ENCODE results near the gene SNAP47. TPM values are rescaled to one million over a fixed set of nuclear protein-coding genes. Genes with fewer than 3 reads are reported as not detected.
A peak's percentile ranks its signal among the peaks of the same experiment; 100 is the strongest.

The SNAP47 gene
- total and polyA plus RNA-seq, 5 donors: 43.1 to 91.8 (median 63.3) TPM

DNA sequence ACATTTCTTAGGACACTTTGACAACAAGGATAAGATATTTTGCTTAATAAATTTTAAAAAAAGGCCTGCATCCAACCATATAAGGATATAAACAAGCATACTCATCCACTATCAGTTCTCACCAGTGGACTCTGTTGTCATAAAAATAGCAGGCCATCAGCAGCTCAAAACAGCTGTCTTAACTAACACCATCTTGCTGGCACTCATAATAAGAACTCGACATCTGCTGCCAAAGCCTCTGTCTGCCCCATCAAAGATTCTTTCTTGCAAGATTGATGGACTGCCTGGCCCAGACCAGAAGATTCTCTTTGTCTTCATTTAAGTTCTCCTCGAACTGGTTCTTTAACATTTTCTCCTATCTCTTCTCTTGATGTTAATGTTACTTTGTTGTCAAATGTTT, 10.2 kb upstream of the SNAP47 start:
- ATAC-seq: no peak
- peaks cover 5% of the 10 kb centered on the region for H3K9me3 ChIP-seq (ENCODE audit: control insufficient read depth, low read length)
- no peak overlapping the region for H3K4me3 ChIP-seq (ENCODE audit: low read length)
- H3K27ac ChIP-seq (ENCODE audit: low read length): no peak overlapping the region
- peaks cover 8% of the 10 kb centered on the region for H3K4me1 ChIP-seq (ENCODE audit: control insufficient read depth, insufficient read depth, low read length)
- no peak for DNase-seq
- 33% methylated on average over 2 of the region's 2 CpGs for WGBS
- H3K27me3 ChIP-seq (ENCODE audit: control insufficient read depth, insufficient read depth): no peaks in the 10 kb centered on the region
- intact Hi-C loops (cut with DNase I): loop anchor here in 1 of 4 donors (10.0 kb wide), 1 partner anchor 160 kb away; the partner anchor contains the start of gene ZNF678

DNA sequence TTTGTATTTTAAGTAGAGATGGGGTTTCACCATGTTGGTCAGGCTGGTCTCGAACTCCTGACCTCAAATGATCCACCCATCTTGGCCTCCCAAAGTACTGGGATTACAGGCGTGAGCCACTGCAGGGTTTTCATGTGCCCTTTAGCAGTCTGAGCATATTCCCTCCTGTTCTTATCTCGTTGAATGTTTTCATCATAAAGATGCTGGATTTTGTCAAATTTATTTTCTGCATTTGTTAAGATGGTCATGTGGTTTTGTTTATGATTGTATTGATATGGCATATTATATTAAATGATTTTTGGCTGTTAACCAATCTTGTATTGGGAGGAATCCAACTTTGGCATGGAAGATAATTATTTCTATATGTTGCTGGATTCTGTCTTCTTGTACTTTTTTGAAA, 8.9 kb upstream of the SNAP47 start:
- Histone ChIP-seq H3K4me1 (ENCODE audit: control insufficient read depth, insufficient read depth, low read length) (peaks cover 10% of the 10 kb centered on the region), H3K9me3 (ENCODE audit: control insufficient read depth, low read length) (no peaks in the 10 kb centered on the region), H3K27ac (ENCODE audit: low read length) (no peak overlapping the region), H3K27me3 (ENCODE audit: control insufficient read depth, insufficient read depth) (no peaks in the 10 kb centered on the region), H3K4me3 (ENCODE audit: low read length) (no peak overlapping the region)
- WGBS: 86% methylated on average over 3 of the region's 3 CpGs
- intact Hi-C loops (cut with DNase I): loop anchor here in 1 of 4 donors (10.0 kb wide), 1 partner anchor 162 kb away; the partner anchor contains the start of gene ZNF678
- ATAC-seq (no peak), DNase-seq (no peak)

DNA sequence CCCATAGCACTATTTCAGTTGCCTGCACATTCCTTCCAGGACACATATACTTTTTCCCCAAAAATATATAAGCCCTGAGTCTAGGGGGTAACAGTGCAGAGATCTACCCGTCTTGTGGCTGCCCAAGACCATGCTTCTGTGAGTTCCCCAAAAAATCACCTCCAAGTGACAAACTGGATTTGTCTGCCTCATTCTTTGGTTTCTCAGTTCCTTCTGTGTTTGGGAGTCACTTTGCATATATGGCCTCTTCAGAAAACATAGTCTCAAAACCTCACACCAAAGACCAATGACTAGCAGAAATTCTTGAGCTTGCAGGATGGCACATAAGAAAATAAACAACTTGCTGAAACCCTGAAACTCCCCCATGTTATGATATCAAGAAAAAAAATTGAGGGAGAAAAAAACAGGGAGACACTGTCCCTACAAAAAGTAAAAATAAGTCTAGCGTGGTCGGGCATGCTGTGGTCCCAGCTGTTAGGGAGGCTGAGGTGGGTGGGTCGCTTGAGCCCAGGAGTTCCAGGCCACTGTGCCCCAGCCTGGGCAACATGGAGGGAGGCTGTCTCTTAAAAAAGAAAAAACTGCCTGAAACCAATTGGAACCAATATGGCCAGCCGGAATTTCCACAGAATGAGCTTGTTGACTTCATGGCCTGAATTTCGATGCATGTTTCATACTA, 8.2 kb upstream of the SNAP47 start:
- peak in 1 of 3 donors; percentile 19 for DNase-seq
- intact Hi-C loops (cut with DNase I): loop anchor here in 1 of 4 donors (10.0 kb wide), 1 partner anchor 162 kb away; the partner anchor contains the start of gene ZNF678
- peaks cover 10% of the 10 kb centered on the region for H3K4me1 ChIP-seq (ENCODE audit: control insufficient read depth, insufficient read depth, low read length)
- no peaks in the 10 kb centered on the region for H3K9me3 ChIP-seq (ENCODE audit: control insufficient read depth, low read length)
- 86% methylated on average over 6 of the region's 6 CpGs for WGBS
- ATAC-seq: no peak
- H3K27me3 ChIP-seq (ENCODE audit: control insufficient read depth, insufficient read depth): no peaks in the 10 kb centered on the region
- no peak overlapping the region for H3K4me3 ChIP-seq (ENCODE audit: low read length)
- no peak overlapping the region for H3K27ac ChIP-seq (ENCODE audit: low read length)

DNA sequence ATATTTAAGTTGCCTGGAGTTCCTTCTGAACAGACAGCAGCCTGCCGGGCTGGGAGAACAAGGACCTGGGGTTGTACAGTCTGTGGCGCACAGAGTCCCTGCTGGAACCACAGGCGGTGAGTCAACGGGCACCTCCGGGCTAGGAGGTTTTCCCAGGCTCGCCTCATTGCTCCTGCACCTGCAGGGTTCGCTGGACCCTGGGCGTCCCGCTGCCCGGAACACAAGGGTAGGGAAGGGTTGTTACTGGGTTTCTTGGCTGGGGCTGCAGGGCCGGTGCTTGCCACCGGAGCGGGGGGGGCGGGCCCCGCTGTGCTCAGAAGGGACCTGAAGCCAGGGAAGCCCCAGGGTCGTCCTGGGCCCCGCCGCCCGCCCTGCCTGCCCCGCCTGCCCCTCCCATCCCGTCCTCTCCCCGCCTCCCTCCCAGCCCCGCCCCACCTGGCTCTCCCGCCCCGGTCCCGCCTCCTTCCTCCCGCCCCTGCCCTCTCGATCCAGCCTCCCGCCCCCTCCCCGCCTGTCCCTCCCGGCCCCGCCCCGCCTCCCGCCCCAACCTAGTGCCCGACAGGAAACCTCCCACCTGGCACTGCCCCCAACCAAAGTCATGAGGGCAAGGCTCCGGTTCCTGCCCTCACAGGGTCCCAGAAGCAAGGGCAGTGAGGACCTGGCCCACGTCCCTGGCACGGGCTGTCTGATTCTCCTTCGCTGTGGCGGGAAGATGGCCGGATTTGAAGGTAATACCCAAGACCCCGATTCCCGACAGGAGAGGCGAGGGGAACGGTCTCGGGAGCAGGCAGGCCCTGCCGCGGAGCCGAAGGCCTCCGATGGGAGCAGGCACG, 7.0 kb upstream of the SNAP47 start:
- intact Hi-C loops (cut with DNase I): loop anchor here in 1 of 4 donors (10.0 kb wide), 1 partner anchor 163 kb away; the partner anchor contains the start of gene ZNF678
- under 1% methylated on average over 50 of the region's 51 CpGs for WGBS
- H3K4me1 ChIP-seq (ENCODE audit: control insufficient read depth, insufficient read depth, low read length): peaks cover 10% of the 10 kb centered on the region
- ATAC-seq (peak; percentile 66 to 70), DNase-seq (peak; percentile 79 to 92 (median 90))
- H3K9me3 ChIP-seq (ENCODE audit: control insufficient read depth, low read length): no peaks in the 10 kb centered on the region
- no peaks in the 10 kb centered on the region for H3K27me3 ChIP-seq (ENCODE audit: control insufficient read depth, insufficient read depth)
- H3K4me3 ChIP-seq (ENCODE audit: low read length): peak overlapping the region; percentile 55
- H3K27ac ChIP-seq (ENCODE audit: low read length): peak overlapping the region; percentile 76

DNA sequence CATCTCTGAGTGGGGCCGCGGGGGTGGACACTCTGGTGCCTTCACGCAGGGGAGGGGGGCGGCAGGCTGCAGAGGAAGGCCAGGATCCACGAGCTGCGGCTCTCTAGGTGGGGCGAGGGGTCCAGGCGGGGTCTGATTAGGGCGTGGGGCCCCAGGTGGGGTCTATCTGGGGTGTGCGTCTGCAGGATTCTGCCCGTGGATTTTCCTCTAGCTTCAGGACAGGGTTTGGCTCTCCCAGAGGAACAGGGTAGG, 6.4 kb upstream of the SNAP47 start:
- intact Hi-C loops (cut with DNase I): loop anchor here in 1 of 4 donors (10.0 kb wide), 1 partner anchor 164 kb away; the partner anchor contains the start of gene ZNF678
- DNase-seq (no peak), ATAC-seq (peak; percentile 23 to 29)
- Histone ChIP-seq H3K27ac (ENCODE audit: low read length) (peak overlapping the region; percentile 68), H3K27me3 (ENCODE audit: control insufficient read depth, insufficient read depth) (no peaks in the 10 kb centered on the region), H3K4me3 (ENCODE audit: low read length) (peak overlapping the region; percentile 55), H3K4me1 (ENCODE audit: control insufficient read depth, insufficient read depth, low read length) (peaks cover 10% of the 10 kb centered on the region), H3K9me3 (ENCODE audit: control insufficient read depth, low read length) (no peaks in the 10 kb centered on the region)
- WGBS: 2% methylated on average over 11 of the region's 11 CpGs

DNA sequence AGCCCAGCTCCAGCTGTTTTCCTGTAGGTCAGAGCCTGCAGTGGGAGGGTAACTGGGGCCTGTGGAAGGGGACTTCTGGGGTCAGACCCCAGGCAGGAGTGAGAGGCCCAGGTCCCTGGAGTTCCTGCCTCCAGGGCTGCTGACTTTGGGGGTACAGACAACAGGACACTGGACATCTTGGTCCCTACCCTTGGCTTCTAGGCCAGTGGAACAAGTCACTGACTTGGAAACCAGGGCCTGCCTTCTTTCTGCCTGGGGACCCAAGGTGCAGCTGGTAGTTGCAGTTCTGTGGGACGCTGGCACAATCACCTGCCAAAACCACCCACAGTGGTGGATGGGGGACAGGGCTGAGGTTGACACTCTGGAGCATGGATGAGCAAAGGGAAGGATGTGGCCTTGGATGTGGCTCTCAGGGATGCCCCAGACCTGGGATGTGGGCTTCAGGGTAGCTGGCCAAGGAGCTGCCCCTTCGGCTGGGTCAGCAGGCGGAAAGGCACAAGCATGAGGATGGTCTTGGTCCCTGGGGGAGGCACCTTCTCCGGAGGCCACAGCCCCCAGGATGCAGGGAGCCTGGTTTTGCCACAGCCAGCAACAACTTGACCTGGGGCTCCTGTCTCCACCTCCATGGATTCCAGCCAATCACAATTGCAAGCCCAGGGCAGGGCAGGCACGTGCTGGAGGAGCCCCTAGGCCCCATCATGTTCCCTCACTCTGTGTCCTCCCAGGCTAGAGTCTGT, 5.9 kb upstream of the SNAP47 start:
- Histone ChIP-seq H3K9me3 (ENCODE audit: control insufficient read depth, low read length) (no peaks in the 10 kb centered on the region), H3K4me3 (ENCODE audit: low read length) (peak overlapping the region; percentile 55), H3K27me3 (ENCODE audit: control insufficient read depth, insufficient read depth) (no peaks in the 10 kb centered on the region), H3K4me1 (ENCODE audit: control insufficient read depth, insufficient read depth, low read length) (peaks cover 10% of the 10 kb centered on the region), H3K27ac (ENCODE audit: low read length) (peak overlapping the region; percentile 14)
- WGBS: 43% methylated on average over 5 of the region's 5 CpGs
- DNase-seq (peak in 2 of 3 donors; percentile 59), ATAC-seq (peak; percentile 2 to 3)
- intact Hi-C loops (cut with DNase I): loop anchor here in 1 of 4 donors (10.0 kb wide), 1 partner anchor 165 kb away; the partner anchor contains the start of gene ZNF678

DNA sequence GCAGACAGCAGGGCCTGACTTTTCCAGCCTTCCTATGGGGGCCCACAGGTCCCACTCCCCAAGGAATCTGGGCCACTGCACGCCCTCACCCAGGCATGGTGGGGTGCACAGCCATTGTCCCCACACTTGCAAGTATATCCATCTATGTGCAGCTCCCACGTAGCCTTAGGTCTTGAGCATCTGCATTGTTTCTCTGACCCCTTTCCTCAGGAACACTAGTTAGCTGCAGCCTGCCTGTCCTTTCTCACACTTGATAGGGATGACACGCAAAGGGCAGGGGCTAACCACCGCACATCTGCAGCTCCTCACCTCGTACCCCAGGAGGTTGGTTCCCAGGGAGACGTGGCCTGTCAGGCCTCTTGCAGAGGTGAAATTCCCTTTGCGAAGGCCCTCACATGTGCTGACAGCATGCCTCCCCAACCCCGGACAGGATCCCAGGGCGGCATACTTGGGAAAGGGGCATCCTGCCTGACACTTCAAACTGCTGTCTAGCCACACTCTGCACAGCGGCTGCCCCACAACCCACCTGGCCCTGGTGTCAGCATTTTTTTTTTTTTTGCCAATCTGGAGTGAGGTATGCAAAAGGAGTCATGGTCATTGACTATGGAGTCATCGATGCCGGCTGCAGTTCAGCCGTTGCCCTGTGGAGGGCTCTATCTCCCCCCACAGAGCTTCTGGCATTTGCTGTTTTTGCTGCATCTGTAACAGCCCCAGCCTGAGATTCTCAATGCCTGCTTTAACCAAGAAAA, 5.2 kb upstream of the SNAP47 start:
- WGBS: 26% methylated on average over 13 of the region's 13 CpGs
- ATAC-seq (no peak), DNase-seq (peak in 2 of 3 donors; percentile 79 to 82)
- H3K4me1 ChIP-seq (ENCODE audit: control insufficient read depth, insufficient read depth, low read length): peaks cover 10% of the 10 kb centered on the region
- no peak overlapping the region for H3K4me3 ChIP-seq (ENCODE audit: low read length)
- H3K27me3 ChIP-seq (ENCODE audit: control insufficient read depth, insufficient read depth): no peaks in the 10 kb centered on the region
- H3K9me3 ChIP-seq (ENCODE audit: control insufficient read depth, low read length): no peaks in the 10 kb centered on the region
- intact Hi-C loops (cut with DNase I): loop anchor here in 1 of 4 donors (10.0 kb wide), 1 partner anchor 165 kb away; the partner anchor contains the start of gene ZNF678
- peak overlapping the region; percentile 8 for H3K27ac ChIP-seq (ENCODE audit: low read length)

DNA sequence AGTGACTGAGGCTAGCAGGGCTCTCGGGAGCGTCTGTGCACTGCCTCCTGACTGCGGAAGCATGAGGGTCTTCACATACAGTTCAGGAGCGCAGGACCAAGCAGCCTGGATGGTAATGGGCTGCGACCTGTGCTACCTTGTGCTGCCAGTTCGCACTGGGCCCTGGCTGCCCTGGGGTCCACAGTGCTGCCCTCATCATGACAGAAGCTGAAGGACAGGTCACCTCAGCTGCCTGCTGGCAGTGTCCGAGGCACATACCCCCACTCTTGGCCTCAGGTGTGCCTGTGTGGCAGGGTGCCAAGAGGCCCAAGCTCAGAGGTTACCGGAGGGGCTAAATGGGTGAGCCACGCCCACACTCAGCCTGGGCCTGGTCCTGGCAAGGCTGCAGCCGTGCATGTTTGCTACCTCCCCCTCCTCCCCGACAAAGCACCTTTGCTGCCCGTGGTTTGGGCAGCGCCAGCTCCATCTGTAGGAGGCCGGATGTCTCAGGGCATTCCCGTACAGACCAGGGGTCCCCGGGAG, 4.5 kb upstream of the SNAP47 start:
- Histone ChIP-seq H3K27ac (ENCODE audit: low read length) (no peak overlapping the region), H3K27me3 (ENCODE audit: control insufficient read depth, insufficient read depth) (no peaks in the 10 kb centered on the region)
- intact Hi-C loops (cut with DNase I): no loop called here

DNA sequence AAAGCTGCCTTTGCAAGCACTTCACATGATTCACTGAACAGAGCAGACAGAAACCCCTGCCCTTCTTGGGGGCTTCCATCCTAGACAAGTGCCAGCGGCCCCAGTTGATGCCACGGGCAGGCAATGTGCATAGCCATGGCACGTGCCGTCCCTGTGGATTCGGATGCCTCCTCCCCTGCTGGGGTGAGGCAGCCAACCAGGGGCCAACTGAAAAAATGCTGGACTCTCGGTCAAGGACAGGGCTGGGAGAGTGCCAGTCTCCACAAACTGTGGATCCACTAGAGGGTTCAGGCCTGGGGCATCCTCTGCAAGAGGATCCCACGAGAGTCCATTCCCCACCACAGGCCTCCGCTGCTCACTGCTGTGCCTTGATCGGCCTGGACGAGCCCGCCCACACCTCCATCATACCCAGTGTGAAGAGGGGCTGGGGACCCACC, 4.0 kb upstream of the SNAP47 start:
- Histone ChIP-seq H3K27me3 (ENCODE audit: control insufficient read depth, insufficient read depth) (no peaks in the 10 kb centered on the region), H3K27ac (ENCODE audit: low read length) (no peak overlapping the region), H3K9me3 (ENCODE audit: control insufficient read depth, low read length) (no peaks in the 10 kb centered on the region), H3K4me3 (ENCODE audit: low read length) (no peak overlapping the region), H3K4me1 (ENCODE audit: control insufficient read depth, insufficient read depth, low read length) (peaks cover 10% of the 10 kb centered on the region)
- WGBS: 77% methylated on average over 11 of the region's 11 CpGs
- no peak for ATAC-seq
- intact Hi-C loops (cut with DNase I): no loop called here
- DNase-seq: peak in 1 of 3 donors; percentile 61

More for the DNA sequence above, 4.5 kb upstream of the SNAP47 start:
- DNase-seq: peak in 2 of 3 donors; percentile 63 to 64
- no peaks in the 10 kb centered on the region for H3K9me3 ChIP-seq (ENCODE audit: control insufficient read depth, low read length)
- WGBS: 69% methylated on average over 16 of the region's 16 CpGs
- H3K4me3 ChIP-seq (ENCODE audit: low read length): no peak overlapping the region
- no peak for ATAC-seq
- H3K4me1 ChIP-seq (ENCODE audit: control insufficient read depth, insufficient read depth, low read length): peaks cover 10% of the 10 kb centered on the region
